Endothelial cell of umbilical vein (primary cell): ENCODE measurements around the gene VLDLR. TPM values are rescaled to one million over a fixed set of nuclear protein-coding genes. Genes with fewer than 3 reads are reported as not detected.

Experiments used
- BruUV-seq: library from RNA; stranded (reverse); fragments of 400-500 nt; replicated peaks from 2 replicates; lab custom pipeline; 2021; lab: Mats Ljungman, UMichigan
- CTCF ChIA-PET: fragments of 300-600, 350-600 bp; sonication (Branson Sonifier 250); formaldehyde crosslinking; loops from one replicate; lab custom pipeline; 2021; ENCODE audit warnings: antibody characterized with exemption, inconsistent platforms; lab: Charles Lee
- POLR2A ChIA-PET: fragments of 300-600, 350-600 bp; sonication (Branson Sonifier 250); formaldehyde crosslinking; loops from one replicate; lab custom pipeline; 2021; ENCODE audit warnings: antibody characterized with exemption, inconsistent platforms; lab: Charles Lee
- DNase-seq: peaks from one replicate; pipeline ENCODE4 v3.0.0-alpha.2; 2011; ENCODE audit warnings: low read depth, low spot score
- FAIRE-seq: peaks from 2 replicates; lab custom pipeline; 2011; peaks lifted over from hg19 to GRCh38; lab: Jason Lieb, UNC
- H2AFZ ChIP-seq: 2 replicates; pipeline ENCODE4 v1.6.0; 2012; ENCODE audit warnings: low read depth, low read length, control low read depth, inconsistent platforms
- H3K27ac ChIP-seq: 2 replicates; pipeline ENCODE4 v1.5.1; 2011; ENCODE audit warnings: low read depth, mild to moderate bottlenecking, control low read depth, low read length, moderate library complexity; ENCODE audit not compliant: insufficient read depth
- H3K27me3 ChIP-seq, 2 experiments: 2 replicates each; pipeline versions ENCODE4 v1.6.0 to v1.6.1; 2011; ENCODE audit warnings: low read length in 2 of 2, mixed read lengths in 1 of 2; ENCODE audit not compliant: control insufficient read depth in 2 of 2, insufficient read depth in 2 of 2
- H3K36me3 ChIP-seq, 2 experiments: 2 replicates in 1 of 2; 3 replicates in 1 of 2; pipeline ENCODE4 v1.5.1; 2011; ENCODE audit warnings: low read length in 2 of 2, mild to moderate bottlenecking in 1 of 2, moderate library complexity in 1 of 2; ENCODE audit not compliant: control insufficient read depth in 2 of 2, insufficient read depth in 2 of 2; ENCODE audit errors: extremely low read depth in 1 of 2
- H3K4me1 ChIP-seq: 3 replicates; pipeline ENCODE4 v1.5.1; 2011; ENCODE audit warnings: mild to moderate bottlenecking, low read length; ENCODE audit not compliant: control insufficient read depth, insufficient read depth; ENCODE audit errors: extremely low read depth
- H3K4me2 ChIP-seq: 2 replicates; pipeline ENCODE4 v1.6.1; 2011; ENCODE audit warnings: low read length, control low read depth, mixed read lengths; ENCODE audit not compliant: insufficient read depth
- H3K4me3 ChIP-seq, 3 experiments: fragments of 200-600 bp in 1 of 3; sonication (generic), shearing (Covaris generic) in 1 of 3; replicated peaks in 1 of 3; 2 replicates each; pipeline ENCODE4 v1.5.1; 2011 to 2016; ENCODE audit warnings: control low read depth in 3 of 3, low read length in 3 of 3, mild to moderate bottlenecking in 2 of 3, inconsistent platforms in 1 of 3, low read depth in 1 of 3, moderate library complexity in 1 of 3; ENCODE audit not compliant: insufficient read depth in 1 of 3
- H3K79me2 ChIP-seq: 2 replicates; pipeline ENCODE4 v1.6.0; 2012; ENCODE audit warnings: low read length, inconsistent platforms; ENCODE audit not compliant: control insufficient read depth, insufficient read depth
- H3K9ac ChIP-seq: replicated peaks from 2 replicates; pipeline ENCODE3; 2011; ENCODE audit warnings: low read length, control low read depth; ENCODE audit not compliant: insufficient read depth; ENCODE audit errors: extremely low read depth
- H3K9me1 ChIP-seq: replicated peaks from 3 replicates; pipeline ENCODE4 v1.6.0; 2011; ENCODE audit warnings: mild to moderate bottlenecking, low read length; ENCODE audit not compliant: control insufficient read depth, insufficient read depth; ENCODE audit errors: extremely low read depth
- H3K9me3 ChIP-seq: replicated peaks from 2 replicates; pipeline ENCODE4 v1.5.1; 2012; ENCODE audit warnings: low read length, inconsistent platforms; ENCODE audit not compliant: control insufficient read depth, insufficient read depth
- H4K20me1 ChIP-seq: replicated peaks from 2 replicates; pipeline ENCODE3; 2011; ENCODE audit warnings: mild to moderate bottlenecking, low read length; ENCODE audit not compliant: control insufficient read depth, insufficient read depth; ENCODE audit errors: extremely low read depth
- EZH2 ChIP-seq: IDR thresholded peaks from 2 replicates; pipeline ENCODE4 v1.6.1; 2012; ENCODE audit warnings: borderline replicate concordance, low read depth, mild to moderate bottlenecking, moderate library complexity, low read length, inconsistent platforms; ENCODE audit not compliant: severe bottlenecking
- FOS ChIP-seq: IDR thresholded peaks from 2 replicates; pipeline ENCODE4 v1.6.1; 2011; ENCODE audit warnings: mild to moderate bottlenecking, low read length, moderate library complexity, borderline replicate concordance; ENCODE audit not compliant: insufficient read depth
- GATA2 ChIP-seq: IDR thresholded peaks from 2 replicates; pipeline ENCODE4 v1.7.0; 2011; ENCODE audit warnings: low read depth, mild to moderate bottlenecking, moderate library complexity, mixed read lengths, low read length; ENCODE audit not compliant: insufficient read length, insufficient read depth
- JUN ChIP-seq: IDR thresholded peaks from 2 replicates; pipeline ENCODE4 v1.6.1; 2011; ENCODE audit warnings: borderline replicate concordance, low read depth; ENCODE audit not compliant: insufficient read length, insufficient read depth
- MYC ChIP-seq: IDR thresholded peaks from one replicate; pipeline ENCODE4 v1.6.1; 2011; ENCODE audit warnings: mild to moderate bottlenecking, low read depth, low read length
- POLR2A ChIP-seq: IDR thresholded peaks from 2 replicates; pipeline ENCODE4 v1.6.1; 2012; ENCODE audit warnings: low read depth, mild to moderate bottlenecking, control low read depth, low read length
- POLR2AphosphoS5 ChIP-seq: IDR thresholded peaks from 2 replicates; pipeline ENCODE4 v1.6.1; 2012; ENCODE audit warnings: low read depth, mild to moderate bottlenecking, control low read depth, low read length, moderate library complexity; ENCODE audit not compliant: insufficient read depth
- dilution Hi-C: fragments of 300-500 bp; cut with MboI; formaldehyde crosslinking; loops from one replicate; pipeline ENCODE4 v1.15.0; 2019; ENCODE audit warnings: low sequenced_read_pairs; ENCODE audit not compliant: extremely low pct_ligation_motif_present
- intact Hi-C: fragments of 100-400 bp; cut with micrococcal nuclease; formaldehyde crosslinking; loops from one replicate; pipeline ENCODE4 v1.10.0; 2022
- polyA plus RNA-seq, 4 experiments: library from polyadenylated mRNA; depleted of rRNA in 3 of 4; stranded (reverse) in 3 of 4; unstranded in 1 of 4; fragments of >200 nt; gene quantifications; 2 replicates each; pipeline versions ENCODE4 v1.2.1 to v1.2.3, GENCODE V29; 2011 to 2012; ENCODE audit warnings: missing spikeins in 1 of 4
- total RNA-seq: library from RNA; stranded (reverse); gene quantifications from 2 replicates; pipeline ENCODE4 v1.2.3, GENCODE V29; 2021
- TF ChIP-seq, protein P1 (sequence below): IDR thresholded peaks from 2 replicates; pipeline ENCODE4 v1.6.1; 2011; ENCODE audit not compliant: insufficient read depth, insufficient read length
- TF ChIP-seq, protein P2 (sequence below), 2 donors: IDR thresholded peaks; 1 replicate in 1 of 2; 2 replicates in 1 of 2; pipeline ENCODE4 v1.5.1; 2011; ENCODE audit warnings: low read length in 2 of 2, mild to moderate bottlenecking in 2 of 2, moderate library complexity in 2 of 2, control low read depth in 1 of 2, inconsistent platforms in 1 of 2, low read depth in 1 of 2; ENCODE audit not compliant: insufficient read depth in 1 of 2; ENCODE audit errors: extremely low read depth in 1 of 2

Gene VLDLR
- total and polyA plus RNA-seq, 2 donors (not counting 3 experiments of a cell fraction or from before 2014, with no cell fraction given): 0.47 to 2.5 TPM

DNA sequence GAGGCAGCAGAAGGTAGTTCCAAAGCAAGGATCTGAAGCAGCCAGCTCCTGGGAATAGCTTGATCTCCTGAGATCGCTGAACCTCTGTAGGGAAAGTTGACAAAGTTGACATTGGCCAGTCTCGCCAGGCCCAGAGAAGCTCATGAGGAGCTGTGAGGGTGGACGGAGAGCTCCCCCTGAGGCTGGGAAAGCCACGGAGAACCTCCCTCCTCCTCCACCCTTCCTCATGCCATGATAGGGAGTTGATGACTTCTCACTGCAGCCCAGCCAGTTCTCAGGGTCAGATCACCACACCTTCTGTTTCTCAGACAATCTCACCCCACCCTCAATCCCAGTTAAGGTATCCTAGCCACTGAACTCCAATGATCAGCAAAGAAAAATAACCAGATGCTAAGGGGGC is 65.3 kb downstream of the VLDLR start:
- H3K79me2 ChIP-seq: no peaks in the 10 kb centered on the region
- ChIA-PET CTCF (no interaction called here), POLR2A (no interaction called here)
- dilution Hi-C loops (no loop called here), intact Hi-C loops (no loop called here)
- no peak overlapping the region for H3K27ac ChIP-seq
- no peaks in the 10 kb centered on the region for H3K9me1 ChIP-seq
- no peaks in the 10 kb centered on the region for H4K20me1 ChIP-seq
- H3K9ac ChIP-seq: no peak overlapping the region
- no peak overlapping the region for H2AFZ ChIP-seq
- FAIRE-seq (no peak), DNase-seq (no peak)
- no TSS peak for BruUV-seq
- no peak overlapping the region for H3K4me2 ChIP-seq
- H3K4me3 ChIP-seq: no peak overlapping the region
- H3K4me1 ChIP-seq: peaks cover 19% of the 10 kb centered on the region
- TF ChIP-seq EZH2: no peak
- no peak for TF ChIP-seq POLR2AphosphoS5
- TF ChIP-seq FOS: no peak
- TF ChIP-seq GATA2: no peak
- no peaks in the 10 kb centered on the region for H3K9me3 ChIP-seq
- H3K27me3 ChIP-seq: no peaks in the 10 kb centered on the region
- no peaks in the 10 kb centered on the region for H3K36me3 ChIP-seq

DNA sequence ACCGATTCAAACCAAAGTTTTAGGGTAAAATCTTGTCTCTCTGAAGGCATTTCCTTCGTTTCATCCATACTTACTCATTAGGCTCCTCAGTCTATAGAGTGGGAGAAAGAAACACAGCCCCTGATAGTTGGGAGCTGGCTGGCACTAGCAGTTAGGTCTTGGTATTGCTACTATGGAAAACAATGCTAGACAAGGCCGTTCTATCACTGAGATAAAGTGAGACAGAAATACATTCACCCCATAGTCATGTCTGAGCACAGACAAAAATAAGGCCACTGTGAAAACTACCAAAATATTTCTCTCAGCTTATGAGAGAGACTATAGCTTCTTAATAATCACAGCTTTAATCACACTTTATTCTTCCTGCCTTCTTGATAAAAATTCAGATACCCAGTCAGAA is 67.0 kb downstream of the VLDLR start:
- Histone ChIP-seq H3K9me3 (no peaks in the 10 kb centered on the region), H3K79me2 (no peaks in the 10 kb centered on the region), H3K9ac (no peak overlapping the region), H4K20me1 (no peaks in the 10 kb centered on the region), H3K4me2 (no peak overlapping the region), H3K27ac (no peak overlapping the region), H3K36me3 (no peaks in the 10 kb centered on the region), H3K4me3 (no peak overlapping the region), H3K27me3 (no peaks in the 10 kb centered on the region), H3K4me1 (peaks cover 23% of the 10 kb centered on the region), H2AFZ (no peak overlapping the region), H3K9me1 (no peaks in the 10 kb centered on the region)
- BruUV-seq: no TSS peak
- no peak for FAIRE-seq
- TF ChIP-seq MYC (no peak), JUN (no peak), POLR2A (no peak), POLR2AphosphoS5 (no peak), EZH2 (no peak), GATA2 (no peak), FOS (no peak)
- TF ChIP-seq, protein P1, sequence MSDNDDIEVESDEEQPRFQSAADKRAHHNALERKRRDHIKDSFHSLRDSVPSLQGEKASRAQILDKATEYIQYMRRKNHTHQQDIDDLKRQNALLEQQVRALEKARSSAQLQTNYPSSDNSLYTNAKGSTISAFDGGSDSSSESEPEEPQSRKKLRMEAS: no peak
- TF ChIP-seq, protein P2, sequence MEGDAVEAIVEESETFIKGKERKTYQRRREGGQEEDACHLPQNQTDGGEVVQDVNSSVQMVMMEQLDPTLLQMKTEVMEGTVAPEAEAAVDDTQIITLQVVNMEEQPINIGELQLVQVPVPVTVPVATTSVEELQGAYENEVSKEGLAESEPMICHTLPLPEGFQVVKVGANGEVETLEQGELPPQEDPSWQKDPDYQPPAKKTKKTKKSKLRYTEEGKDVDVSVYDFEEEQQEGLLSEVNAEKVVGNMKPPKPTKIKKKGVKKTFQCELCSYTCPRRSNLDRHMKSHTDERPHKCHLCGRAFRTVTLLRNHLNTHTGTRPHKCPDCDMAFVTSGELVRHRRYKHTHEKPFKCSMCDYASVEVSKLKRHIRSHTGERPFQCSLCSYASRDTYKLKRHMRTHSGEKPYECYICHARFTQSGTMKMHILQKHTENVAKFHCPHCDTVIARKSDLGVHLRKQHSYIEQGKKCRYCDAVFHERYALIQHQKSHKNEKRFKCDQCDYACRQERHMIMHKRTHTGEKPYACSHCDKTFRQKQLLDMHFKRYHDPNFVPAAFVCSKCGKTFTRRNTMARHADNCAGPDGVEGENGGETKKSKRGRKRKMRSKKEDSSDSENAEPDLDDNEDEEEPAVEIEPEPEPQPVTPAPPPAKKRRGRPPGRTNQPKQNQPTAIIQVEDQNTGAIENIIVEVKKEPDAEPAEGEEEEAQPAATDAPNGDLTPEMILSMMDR (IDR thresholded peaks at IDR 0.05; ENCODE audit: extremely low read depth in 1 of 2, insufficient read depth in 1 of 2, low read depth in 1 of 2, low read length in 2 of 2): no peak
- POLR2A ChIA-PET: no interaction called here
- intact Hi-C loops: no loop called here
- no peak for DNase-seq
- CTCF ChIA-PET: interaction anchor here (0.9 to 1.1 kb wide), 2 partner anchors 10 to 23 kb away, joined by 4 to 5 read pairs; no protein-coding TSS in a partner anchor
- dilution Hi-C loops: no loop called here
